Keratinocyte (primary cell): ENCODE data around the gene PJA1.

Experiments
- EZH2 ChIP-seq: IDR thresholded peaks from one replicate; pipeline ENCODE4 v1.6.1; 2012; ENCODE audit warnings: inconsistent platforms, mild to moderate bottlenecking, low read length, moderate library complexity
- TF ChIP-seq, protein P1 (sequence below), 3 experiments: IDR thresholded peaks in 1 of 3; conservative IDR thresholded peaks in 1 of 3; optimal IDR thresholded peaks in 1 of 3; 2 replicates in 2 of 3; 3 replicates in 1 of 3; pipeline versions ENCODE3 to v1.5.1; 2011; ENCODE audit warnings: low read length in 3 of 3, mild to moderate bottlenecking in 3 of 3, moderate library complexity in 2 of 3, control low read depth in 1 of 3, inconsistent platforms in 1 of 3; ENCODE audit not compliant: insufficient read depth in 2 of 3; ENCODE audit errors: extremely low read depth in 1 of 3

DNA sequence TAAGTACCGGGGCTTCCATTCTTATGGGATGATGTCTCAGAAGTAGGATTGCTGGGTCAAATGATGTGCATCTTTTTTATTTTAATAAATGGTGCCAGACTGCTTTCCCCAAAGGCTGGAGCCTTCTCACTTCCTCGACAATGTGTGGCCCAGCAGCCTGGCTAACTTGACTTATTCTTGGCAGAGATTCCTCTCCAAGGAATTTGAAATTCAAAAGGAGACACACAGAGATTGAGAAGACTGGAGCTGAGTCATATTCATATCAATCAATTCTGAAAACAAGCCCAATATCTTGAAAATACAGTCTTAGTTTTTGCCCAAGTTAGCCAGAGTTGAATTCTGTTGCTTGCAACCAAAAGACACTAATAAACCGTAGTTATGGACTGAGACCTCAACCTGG lies 10.8 kb upstream of the PJA1 start:
- TF ChIP-seq, protein P1, sequence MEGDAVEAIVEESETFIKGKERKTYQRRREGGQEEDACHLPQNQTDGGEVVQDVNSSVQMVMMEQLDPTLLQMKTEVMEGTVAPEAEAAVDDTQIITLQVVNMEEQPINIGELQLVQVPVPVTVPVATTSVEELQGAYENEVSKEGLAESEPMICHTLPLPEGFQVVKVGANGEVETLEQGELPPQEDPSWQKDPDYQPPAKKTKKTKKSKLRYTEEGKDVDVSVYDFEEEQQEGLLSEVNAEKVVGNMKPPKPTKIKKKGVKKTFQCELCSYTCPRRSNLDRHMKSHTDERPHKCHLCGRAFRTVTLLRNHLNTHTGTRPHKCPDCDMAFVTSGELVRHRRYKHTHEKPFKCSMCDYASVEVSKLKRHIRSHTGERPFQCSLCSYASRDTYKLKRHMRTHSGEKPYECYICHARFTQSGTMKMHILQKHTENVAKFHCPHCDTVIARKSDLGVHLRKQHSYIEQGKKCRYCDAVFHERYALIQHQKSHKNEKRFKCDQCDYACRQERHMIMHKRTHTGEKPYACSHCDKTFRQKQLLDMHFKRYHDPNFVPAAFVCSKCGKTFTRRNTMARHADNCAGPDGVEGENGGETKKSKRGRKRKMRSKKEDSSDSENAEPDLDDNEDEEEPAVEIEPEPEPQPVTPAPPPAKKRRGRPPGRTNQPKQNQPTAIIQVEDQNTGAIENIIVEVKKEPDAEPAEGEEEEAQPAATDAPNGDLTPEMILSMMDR (optimal IDR thresholded peaks at IDR 0.05 in 1 of 3, IDR thresholded peaks at IDR 0.05 in 1 of 3, conservative IDR thresholded peaks at IDR 0.05 in 1 of 3; ENCODE audit: extremely low read depth in 1 of 3, insufficient read depth in 2 of 3, low read length in 3 of 3), result no peak
- no peak for TF ChIP-seq EZH2
